ENCODE measurements around the gene CD27. TPM values are rescaled to one million over a fixed set of nuclear protein-coding genes. Genes with fewer than 3 reads are reported as not detected.

CD27 gene
- total RNA-seq, result 100 to 1,000 TPM; 133 to 134 TPM

DNA sequence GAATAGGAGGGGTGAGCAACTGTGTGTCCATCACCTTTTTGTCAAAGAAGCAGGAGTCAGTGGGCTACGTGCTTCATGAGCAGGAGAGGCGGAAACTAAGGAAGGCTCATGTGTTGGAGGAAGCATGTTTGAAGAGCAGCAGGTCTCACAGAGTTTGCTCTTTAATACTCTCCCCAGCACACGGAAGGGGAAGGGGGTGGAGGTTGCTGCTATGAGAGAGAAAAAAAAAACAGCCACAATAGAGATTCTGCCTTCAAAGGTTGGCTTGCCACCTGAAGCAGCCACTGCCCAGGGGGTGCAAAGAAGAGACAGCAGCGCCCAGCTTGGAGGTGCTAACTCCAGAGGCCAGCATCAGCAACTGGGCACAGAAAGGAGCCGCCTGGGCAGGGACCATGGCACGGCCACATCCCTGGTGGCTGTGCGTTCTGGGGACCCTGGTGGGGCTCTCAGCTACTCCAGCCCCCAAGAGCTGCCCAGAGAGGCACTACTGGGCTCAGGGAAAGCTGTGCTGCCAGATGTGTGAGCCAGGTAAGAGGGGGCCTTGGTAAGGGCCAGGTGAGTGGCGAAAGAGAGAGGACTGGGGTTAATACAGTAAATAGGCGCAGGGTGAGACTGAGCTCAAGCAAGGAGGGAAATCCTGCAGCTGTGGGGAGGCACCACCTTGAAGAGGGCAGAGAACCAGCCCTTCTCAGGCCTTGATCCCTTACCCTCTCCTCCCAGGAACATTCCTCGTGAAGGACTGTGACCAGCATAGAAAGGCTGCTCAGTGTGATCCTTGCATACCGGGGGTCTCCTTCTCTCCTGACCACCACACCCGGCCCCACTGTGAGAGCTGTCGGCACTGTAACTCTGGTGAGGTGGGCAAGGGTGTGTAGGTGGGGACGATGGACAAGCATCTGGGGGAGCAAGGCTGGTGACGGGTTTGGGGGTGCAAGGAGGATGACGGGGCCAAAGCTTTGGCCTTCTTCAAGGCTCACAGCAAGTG lies at the start of gene CD27:
Gene CD27 (plus strand): TSS at position 252 of the 985 bp plus-strand sequence. CDS start 141 bp downstream, at position 393.
- CTCF ChIA-PET, result interaction anchor here (0.9 to 6.7 kb wide), 6 partner anchors 9 to 108 kb away, joined by 3 to 77 read pairs (median 7); no protein-coding TSS in a partner anchor
- POLR2A ChIA-PET, result interaction anchor here (0.6 to 5.0 kb wide), 10 partner anchors 11 to 163 kb away, joined by 3 to 52 read pairs (median 13); partner anchors contain the start of genes GAPDH and VAMP1

DNA sequence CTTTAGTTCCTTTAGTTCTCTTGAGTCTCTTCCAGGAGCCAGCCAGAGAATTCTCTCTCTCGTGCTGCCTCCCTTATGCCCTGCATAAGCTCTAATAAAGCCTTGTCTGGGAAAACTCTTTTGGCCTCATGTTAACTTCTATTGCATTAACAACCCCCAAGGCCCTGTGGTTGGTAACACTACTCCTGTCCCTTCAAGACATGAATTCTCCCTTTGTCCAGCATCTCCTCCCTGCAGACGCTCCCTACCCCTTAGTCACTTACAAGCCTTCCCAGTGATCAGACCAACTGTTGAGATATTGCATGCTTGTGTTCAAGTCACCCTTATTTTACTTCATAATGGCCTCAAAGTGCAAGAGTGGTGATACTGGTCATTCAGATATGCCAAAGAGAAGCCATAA lies 48.7 kb upstream of the CD27 start:
- CTCF ChIA-PET, result no interaction called here
- POLR2A ChIA-PET, result no interaction called here

DNA sequence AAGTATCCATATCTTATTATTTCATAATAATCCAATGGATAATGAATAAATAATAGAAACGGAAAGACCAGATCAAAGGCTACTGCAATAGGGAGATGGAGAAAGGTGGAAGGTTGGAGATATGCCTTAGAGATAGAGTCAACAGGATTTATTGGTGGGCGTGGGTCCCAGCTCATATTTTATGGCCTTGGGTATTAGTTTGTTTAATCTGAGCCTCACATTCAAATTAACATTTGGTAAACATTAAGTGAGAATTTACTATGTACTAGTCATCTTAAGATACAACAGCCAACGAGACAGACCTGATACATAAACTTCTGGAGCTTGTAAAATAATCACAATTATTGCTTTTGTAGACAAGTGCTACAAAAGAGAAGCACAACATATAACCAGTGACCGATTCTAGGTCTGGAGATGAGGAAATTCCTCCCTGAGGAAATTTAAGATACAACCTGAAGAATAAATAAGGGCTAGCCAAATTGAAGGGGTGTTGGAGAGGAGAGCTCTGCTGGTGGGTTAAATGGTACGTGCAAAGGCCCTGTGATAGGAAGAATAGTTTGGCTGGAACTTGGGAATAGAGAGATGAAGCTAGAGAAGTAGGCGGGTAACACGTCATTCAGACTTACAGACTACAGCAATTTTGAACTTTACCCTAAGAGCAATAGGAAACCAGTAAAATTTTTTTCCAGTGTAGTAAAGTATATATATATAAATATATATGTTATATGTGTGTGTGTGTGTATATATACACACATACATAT lies 44.7 kb upstream of the CD27 start:
- ChIA-PET CTCF (interaction anchor here (0.6 kb wide), 1 partner anchor 106 kb away, joined by 3 read pairs; no protein-coding TSS in a partner anchor), POLR2A (no interaction called here)

DNA sequence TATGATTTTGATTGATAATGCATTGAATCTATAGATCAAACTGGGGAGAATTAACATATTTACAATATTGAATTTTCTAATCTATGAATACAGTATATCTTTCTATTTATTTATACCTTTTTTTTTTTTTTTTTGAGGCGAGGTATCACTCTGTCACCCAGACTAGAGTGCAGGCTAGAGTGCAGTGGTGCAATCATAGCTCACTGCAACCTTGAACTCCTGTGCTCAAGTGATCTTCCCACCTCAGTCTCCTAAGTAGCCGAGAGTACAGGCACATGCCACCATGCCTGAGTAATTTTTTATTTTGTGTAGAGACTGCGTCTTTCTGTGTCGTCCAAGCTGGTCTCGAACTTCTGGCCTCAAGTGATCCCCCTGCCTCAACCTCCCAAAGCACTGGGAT lies 40.4 kb upstream of the CD27 start:
- POLR2A ChIA-PET, result no interaction called here
- CTCF ChIA-PET, result no interaction called here

DNA sequence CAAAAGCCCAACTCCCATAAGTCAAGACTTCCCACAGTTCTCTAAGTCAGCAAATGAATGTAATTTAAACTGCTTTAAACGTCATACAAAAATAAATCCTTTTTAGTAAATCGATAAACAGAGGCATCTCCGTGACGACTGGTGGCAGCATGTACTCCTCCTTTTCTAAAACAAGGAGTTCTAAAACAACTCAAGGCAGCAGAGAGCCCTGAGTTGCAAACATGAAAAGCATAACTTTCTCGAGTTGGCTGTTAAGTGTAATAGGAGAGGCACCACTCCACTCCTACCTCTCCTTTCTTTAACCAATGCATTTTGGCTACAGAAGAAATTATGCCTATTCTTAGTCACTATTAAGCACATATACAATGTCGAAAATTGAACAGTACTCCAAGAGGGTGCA lies 38.8 kb upstream of the CD27 start:
- ChIA-PET POLR2A (no interaction called here), CTCF (no interaction called here)

DNA sequence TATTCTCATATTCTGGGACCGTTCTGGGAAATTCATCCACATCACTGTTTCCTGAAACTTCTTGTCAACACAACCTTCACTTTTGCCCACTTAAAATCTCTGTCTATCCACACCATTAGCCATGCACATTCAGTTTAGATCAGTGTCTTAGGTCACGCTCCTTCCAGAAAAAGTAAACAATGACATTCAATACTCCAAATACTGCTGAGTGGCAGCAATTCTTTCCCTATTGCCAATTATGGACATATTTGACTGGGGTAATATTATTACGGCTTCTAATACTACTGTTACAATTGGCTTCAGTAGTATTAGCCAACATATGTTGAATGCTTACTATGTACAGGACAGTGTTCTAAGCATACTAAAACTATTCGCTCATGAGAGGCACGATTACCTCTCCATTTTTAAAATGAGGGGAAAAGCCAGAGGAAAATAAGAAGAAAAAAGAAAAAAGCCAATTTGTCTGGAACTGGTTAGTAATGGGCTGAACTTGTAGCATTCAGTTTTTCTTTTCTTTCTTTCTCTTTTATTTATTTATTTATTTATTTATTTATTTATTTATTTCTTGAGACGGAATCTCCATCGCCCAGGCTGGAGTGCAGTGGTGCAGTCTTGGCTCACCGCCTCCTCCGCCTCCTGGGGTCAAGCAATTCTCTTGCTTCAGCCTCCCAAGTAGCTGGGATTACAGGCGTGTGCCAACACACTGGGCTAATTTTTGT lies 37.4 kb upstream of the CD27 start:
- CTCF ChIA-PET, result no interaction called here

DNA sequence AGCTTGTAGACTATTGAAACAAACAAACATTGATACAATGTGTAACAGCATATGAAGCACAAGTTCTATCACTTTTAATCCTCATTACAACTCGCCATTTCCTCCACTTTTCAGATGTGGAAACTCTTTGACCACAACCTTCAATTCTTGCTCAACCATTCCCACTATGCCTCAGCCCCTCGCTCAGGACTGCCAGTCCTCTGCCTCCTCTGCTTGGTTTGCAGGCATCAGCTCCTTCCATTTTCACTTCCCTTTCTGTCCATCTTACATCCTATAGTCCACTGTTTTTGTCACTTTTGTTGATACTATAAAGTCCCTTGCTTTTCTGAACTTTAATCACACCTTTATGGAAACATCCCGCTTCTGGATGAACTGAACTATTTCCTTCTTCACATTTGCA lies 28.2 kb upstream of the CD27 start:
- ChIA-PET CTCF (no interaction called here), POLR2A (no interaction called here)

More for the DNA sequence above, 37.4 kb upstream of the CD27 start:
- POLR2A ChIA-PET, result interaction anchor here (0.6 kb wide), 1 partner anchor 94 kb away, joined by 9 read pairs; no protein-coding TSS in a partner anchor

DNA sequence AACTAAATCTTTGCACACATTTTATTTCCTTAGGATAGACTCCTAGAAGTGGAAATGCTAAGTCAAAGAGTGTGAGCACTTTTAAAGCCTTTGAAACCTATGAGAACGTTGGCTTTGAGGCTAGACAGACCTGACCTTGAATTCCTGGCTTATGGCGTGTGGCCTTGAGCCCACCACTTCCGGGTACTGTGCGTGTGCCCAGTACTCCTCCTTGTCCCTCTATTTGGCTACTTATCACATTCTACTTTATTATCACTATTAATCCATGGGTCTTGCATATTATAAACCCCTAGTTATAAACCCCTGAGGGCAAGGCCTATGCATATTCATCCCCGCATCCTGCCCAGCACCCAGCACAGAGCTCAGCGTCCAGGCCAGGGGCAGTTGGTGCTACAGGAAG lies 26.0 kb upstream of the CD27 start:
- CTCF ChIA-PET, result no interaction called here
- POLR2A ChIA-PET, result no interaction called here

DNA sequence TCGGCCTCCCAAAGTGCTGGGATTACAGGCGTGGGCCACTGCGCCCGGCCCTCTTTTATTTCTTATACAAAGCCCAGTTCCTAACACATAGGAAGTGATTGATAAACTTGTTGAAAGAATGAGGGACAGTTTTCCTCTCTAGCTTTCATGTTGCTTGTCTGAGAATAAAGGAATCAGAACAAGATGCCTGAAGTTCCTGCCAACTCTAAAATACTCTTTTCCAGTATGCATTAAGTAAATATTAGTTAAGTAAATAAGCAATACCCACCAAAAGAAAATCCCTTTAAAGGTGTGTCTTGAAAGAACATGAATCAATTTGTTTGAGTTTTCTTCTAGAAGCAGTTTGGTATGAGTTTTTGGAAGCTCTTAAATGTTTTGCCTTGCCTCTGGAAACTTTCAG lies 24.4 kb upstream of the CD27 start:
- CTCF ChIA-PET, result no interaction called here
- POLR2A ChIA-PET, result no interaction called here

DNA sequence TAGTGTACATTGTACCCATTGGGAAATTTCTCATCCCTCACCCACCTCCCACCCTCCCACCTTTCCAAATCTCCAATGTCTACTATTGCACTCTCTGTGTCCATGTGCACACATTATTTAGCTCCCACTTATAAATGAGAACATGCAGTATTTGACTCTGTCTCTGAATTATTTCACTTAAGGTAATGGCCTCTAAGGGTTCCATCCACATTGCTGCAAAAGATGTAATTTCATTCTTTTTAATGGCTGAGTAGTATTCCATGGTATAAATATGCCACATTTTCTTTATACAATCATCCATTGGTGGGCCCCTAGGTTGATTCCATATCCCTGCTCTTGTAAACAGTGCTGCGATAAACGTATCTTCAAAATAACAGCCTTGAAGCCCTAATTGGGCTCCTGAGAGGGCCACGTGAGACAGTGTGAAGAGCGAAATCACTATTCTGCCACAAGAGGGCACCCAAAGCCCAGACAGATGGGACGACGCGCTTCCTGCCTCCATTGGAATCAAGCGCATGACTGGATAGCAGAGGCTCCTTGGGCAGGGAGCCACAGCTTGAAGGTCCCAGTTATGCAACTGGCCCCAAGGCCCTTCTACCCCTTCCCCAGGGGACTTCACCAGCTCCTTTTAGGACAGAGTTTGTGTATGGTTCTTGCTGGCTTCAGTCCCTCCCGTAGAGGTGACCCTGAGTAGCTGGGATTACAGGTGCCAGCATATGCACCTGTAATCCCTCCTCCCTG lies 21.3 kb upstream of the CD27 start:
- ChIA-PET POLR2A (interaction anchor here (1.0 to 1.9 kb wide), 7 partner anchors 28 to 114 kb away, joined by 3 to 15 read pairs (median 6); partner anchors contain the start of genes TAPBPL and VAMP1), CTCF (interaction anchor here (0.7 to 6.5 kb wide), 23 partner anchors 9 to 134 kb away, joined by 3 to 94 read pairs (median 5); partner anchors contain the start of genes MRPL51, TAPBPL and VAMP1)

DNA sequence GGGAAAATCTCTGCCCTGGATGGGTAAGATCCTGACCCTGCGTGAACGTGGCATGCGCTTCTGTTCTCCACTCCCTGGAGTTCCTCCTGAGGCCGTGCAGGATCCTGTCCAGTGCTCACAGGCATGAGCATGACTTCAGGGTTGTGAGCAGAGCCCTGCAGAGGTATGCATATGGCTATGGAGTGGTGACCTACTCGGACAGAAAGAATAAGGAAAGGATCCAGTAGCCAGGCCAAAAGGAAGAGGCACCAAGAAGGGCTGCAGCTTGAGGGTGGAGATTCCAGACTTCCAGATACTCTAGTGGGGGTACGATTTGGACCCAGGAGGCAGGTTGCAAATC lies 20.8 kb upstream of the CD27 start:
- POLR2A ChIA-PET, result interaction anchor here (1.0 to 1.9 kb wide), 6 partner anchors 37 to 109 kb away, joined by 3 to 15 read pairs (median 6); partner anchors contain the start of gene VAMP1
- CTCF ChIA-PET, result interaction anchor here (0.9 to 6.5 kb wide), 22 partner anchors 8 to 140 kb away, joined by 3 to 94 read pairs (median 5); partner anchors contain the start of genes MRPL51, TAPBPL and VAMP1

DNA sequence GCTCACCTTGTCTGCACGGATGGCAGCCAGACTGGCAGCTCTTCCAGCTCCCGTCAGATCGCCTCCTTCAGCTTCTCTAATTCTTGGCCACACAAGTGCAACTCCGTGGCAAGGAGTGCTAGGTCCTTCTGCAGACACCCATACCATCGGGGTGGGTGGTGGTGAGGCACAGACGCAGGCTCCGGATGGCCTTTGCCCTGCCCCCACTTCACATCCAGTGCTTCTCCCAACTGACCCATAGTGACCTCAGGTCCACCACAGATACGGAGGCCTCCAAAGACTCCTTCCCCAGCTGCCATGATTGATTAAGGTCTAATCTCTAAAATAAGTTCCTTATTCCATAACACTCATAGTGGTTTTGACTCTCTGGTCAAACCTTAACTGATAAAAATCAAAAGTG lies 19.9 kb upstream of the CD27 start:
- CTCF ChIA-PET, result interaction anchor here (0.7 to 6.5 kb wide), 11 partner anchors 17 to 180 kb away, joined by 3 to 94 read pairs (median 5); partner anchors contain the start of genes MRPL51 and VAMP1
- POLR2A ChIA-PET, result interaction anchor here (0.8 to 2.8 kb wide), 9 partner anchors 19 to 111 kb away, joined by 3 to 30 read pairs (median 6); partner anchors contain the start of genes TAPBPL and VAMP1

DNA sequence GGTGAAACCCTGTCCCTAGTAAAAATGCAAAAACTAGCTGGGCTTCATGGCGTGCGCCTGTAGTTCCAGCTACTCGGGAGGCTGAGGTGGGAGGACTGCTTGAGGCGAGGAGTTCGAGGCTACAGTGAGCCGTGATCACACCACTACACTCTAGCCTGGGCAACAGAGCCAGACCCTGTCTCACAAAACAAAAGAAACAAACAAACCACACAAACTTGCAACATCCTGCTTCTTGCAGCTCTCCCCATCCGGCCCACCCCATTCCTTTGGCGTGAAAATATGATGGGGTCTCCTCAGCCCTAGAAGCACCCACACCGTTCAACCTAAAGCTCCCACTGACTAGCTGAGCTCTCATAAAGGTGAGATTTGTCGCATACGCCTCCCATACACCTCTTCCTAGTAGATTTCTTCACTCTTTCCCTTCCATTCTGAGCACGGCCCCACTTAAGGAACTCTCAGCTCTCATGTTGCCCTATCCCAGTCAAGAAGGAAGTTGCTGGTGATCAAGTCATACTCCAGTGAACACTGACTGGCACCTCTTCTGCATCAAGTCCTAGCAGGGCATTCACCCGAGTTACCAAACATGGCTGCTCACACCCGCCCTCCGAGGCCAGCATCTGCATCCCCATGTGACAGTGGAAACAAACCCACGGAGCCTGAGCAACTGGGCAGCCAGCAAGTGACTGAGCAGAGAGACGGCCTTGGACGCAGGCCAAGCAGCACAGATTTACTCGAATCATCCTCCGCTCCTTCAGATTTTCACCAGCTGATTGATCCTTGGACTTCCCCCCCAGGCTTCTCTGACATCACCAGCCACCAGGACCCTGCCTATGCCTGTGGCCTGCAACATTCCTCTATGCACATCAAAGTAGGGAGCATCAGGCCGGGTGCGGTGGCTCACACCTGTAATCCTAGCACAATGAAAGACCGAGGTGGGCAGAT lies 18.9 kb upstream of the CD27 start:
- POLR2A ChIA-PET, result interaction anchor here (0.5 to 2.8 kb wide), 15 partner anchors 9 to 115 kb away, joined by 3 to 30 read pairs (median 3); partner anchors contain the start of genes CD27, GAPDH, MRPL51 and VAMP1
- CTCF ChIA-PET, result interaction anchor here (0.7 to 6.5 kb wide), 13 partner anchors 16 to 179 kb away, joined by 3 to 94 read pairs (median 5); partner anchors contain the start of genes CD27, MRPL51 and VAMP1

DNA sequence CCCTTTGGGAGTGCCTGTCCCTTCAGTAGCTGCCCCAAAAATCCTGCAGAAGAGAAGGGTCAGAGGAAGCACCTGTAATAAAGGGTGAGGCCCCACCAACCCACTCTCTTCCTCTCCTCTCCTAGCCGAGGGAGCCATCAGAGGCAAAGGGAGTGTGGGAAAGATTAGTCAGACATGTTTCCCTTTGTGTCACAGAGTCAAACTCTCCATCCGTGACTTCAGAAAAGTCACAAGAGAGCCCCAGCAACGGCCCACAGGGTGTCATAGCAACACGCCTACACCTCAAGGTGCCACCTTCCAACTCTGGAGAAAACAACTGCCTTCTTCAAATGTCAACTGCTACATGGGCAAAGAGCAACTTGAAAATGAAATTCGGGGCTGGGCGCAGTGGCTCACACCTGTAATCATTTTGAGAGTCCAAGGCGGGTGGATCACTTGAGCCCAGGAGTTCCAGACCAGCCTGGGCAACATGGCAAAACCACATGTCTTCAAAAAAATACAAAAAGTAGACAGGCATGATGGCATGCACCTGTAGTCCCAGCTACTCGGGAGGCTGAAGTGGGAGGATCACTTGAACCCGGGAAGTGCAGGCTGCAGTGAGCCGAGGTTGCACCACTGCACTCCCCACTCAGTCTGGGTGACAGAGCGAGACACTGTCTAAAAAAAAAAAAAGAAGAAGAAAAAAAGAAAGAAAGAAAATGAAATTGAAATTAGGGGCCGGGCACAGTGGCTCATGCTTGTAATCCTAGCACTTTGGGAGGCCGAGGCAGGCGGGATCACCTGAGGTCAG lies 17.7 kb upstream of the CD27 start:
- POLR2A ChIA-PET, result interaction anchor here (0.7 to 2.8 kb wide), 7 partner anchors 17 to 105 kb away, joined by 3 to 30 read pairs (median 5); partner anchors contain the start of genes CD27, MRPL51 and TAPBPL
- CTCF ChIA-PET, result interaction anchor here (0.7 to 6.5 kb wide), 7 partner anchors 15 to 112 kb away, joined by 3 to 94 read pairs (median 6); partner anchors contain the start of genes CD27 and VAMP1

DNA sequence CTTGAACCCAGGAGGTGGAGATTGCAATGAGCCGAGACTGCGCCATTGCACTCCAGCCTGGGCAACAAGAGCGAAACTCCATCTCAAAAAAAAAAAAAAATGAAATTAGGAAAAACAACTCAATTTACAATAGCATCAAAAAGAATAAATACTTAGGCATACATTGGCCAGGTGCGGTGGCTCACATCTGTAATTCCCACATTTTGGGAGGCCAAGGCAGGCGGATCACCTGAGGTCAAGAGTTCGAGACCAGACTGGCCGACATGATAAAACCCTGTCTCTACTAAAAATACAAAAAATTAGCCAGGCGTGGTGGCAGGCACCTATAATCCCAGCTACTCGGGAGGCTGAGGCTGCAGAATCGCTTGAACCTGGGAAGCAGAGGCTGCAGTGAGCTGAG lies 17.0 kb upstream of the CD27 start:
- ChIA-PET CTCF (interaction anchor here (0.9 to 6.5 kb wide), 3 partner anchors 17 to 35 kb away, joined by 3 to 94 read pairs (median 14); partner anchors contain the start of gene CD27), POLR2A (interaction anchor here (1.1 to 2.8 kb wide), 3 partner anchors 16 to 34 kb away, joined by 3 to 30 read pairs (median 11); partner anchors contain the start of gene CD27)

DNA sequence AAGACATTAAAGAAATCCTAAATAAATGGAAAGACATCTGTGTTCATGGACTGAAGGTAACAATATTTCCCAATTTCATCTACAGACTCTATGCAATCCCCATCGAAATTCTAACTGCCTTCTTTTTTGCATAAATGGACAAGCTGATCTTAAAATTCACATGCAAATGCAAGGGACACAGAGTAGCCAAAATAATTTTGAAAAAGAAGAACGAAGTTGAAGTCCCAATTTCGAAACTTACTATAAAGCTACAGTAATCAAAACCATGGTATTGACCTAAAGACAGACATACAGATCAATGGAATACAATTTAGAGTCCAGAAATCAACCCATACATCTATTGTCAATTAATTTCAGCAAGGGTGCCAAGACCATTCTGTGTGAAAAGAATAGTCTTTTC lies 16.4 kb upstream of the CD27 start:
- CTCF ChIA-PET, result interaction anchor here (0.7 to 6.5 kb wide), 3 partner anchors 15 to 35 kb away, joined by 3 to 94 read pairs (median 3); no protein-coding TSS in a partner anchor
- POLR2A ChIA-PET, result interaction anchor here (2.7 kb wide), 1 partner anchor 16 kb away, joined by 11 read pairs; the partner anchor contains the start of gene CD27

Measured in activated CD8-positive, alpha-beta memory T cell treated with anti-CD3 and anti-CD28 coated beads for 36 hours (primary cell).